ENCODE data around the gene DUSP22. TPM values are rescaled to one million over a fixed set of nuclear protein-coding genes. Genes with fewer than 3 reads are reported as not detected.

DUSP22 gene
- polyA plus RNA-seq, 3 donors, result 21.5 to 23.2 (median 22.7) TPM

DNA sequence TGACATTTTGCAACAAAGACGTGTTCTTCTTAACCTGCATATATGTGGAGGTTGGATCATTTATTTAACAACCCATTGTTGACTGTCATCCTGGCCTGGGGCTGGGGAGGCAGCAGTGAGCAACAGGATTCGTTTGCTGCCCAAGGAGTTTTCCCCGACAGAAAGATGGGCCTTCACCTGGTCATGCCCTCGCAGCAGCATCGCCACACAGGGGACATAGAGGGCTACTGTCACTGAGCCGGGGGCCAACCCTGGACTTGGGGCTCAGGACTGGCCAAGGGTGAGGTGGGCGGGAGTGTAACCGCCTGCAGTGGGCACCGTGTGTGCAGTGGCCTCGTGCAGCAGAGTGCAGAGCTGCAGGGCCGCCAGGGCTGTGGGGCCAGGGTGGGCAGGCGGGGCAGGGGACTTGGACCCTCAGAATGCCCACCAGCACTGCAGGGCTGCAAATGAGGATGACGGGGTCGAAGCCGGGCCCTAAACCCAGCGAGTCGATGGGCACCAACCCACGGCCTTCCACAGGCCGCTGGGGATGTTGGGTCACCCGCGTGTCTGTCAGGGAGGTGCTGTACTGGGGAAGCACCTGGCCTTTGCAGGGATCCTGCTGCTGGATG, 11.8 kb downstream of the DUSP22 start:
- DNase-seq (ENCODE audit: extremely low read depth in 1 of 11, low read depth in 9 of 11, low spot score in 4 of 11), result no peak

DNA sequence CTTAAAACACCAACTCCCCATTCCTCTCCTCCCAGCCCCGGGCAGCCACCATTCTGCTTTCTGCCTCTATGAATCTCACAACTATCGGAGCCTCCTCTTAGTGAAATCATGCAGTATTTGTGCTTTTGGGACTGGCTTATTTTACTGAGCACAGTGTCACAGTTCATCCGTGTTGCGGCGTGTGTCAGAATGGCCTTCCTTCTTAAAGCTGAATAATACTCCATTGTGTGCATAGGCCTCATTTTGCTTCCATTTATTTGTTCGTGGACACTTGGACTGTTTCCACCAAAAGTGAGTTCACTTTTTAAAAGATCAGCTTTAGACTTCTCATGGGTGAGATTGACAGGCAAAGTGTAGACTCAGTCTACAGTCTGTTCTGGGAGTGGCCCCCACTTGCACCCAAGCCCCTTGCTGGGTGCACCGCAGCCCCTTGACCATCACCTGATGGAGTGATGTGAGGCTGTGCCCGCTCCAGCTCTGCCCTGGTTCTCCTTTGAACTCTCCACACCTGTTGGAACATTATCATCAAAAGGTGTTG, 12.6 kb downstream of the DUSP22 start:
- DNase-seq (ENCODE audit: extremely low read depth in 1 of 11, low read depth in 9 of 11, low spot score in 4 of 11), result no peak

- no peak for DNase-seq (ENCODE audit: extremely low read depth in 1 of 11, low read depth in 9 of 11, low spot score in 4 of 11)
Observed at GRCh38 chr6:305371-306206, 13.3 kb downstream of the DUSP22 start.

- DNase-seq (ENCODE audit: extremely low read depth in 1 of 11, low read depth in 9 of 11, low spot score in 4 of 11), result no peak
Observed at GRCh38 chr6:306641-307061, 14.4 kb downstream of the DUSP22 start.

GRCh38 chr6:307065-307814, 15.0 kb downstream of the DUSP22 start:
- no peak for DNase-seq (ENCODE audit: extremely low read depth in 1 of 11, low read depth in 9 of 11, low spot score in 4 of 11)

DNA sequence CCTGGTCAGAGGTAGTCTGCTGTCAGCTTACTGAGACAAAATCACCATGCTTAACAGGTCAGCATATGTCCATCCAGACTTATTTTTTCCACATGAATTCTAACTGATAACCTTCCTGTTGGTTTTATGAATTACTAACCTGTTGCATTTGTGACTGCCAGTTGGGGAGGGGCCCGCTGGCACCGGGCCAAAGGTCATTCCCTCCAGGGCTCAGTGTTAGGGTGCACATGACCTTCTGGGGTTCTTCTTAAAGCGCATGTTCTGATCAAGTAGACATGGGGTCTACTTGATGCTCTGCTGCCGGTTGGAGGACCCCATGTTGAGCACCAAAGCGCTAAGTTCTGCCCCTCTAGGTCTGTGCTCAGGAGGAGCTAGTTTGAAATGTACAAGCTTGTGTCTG, 15.6 kb downstream of the DUSP22 start:
- no peak for DNase-seq (ENCODE audit: extremely low read depth in 1 of 11, low read depth in 9 of 11, low spot score in 4 of 11)

DNA sequence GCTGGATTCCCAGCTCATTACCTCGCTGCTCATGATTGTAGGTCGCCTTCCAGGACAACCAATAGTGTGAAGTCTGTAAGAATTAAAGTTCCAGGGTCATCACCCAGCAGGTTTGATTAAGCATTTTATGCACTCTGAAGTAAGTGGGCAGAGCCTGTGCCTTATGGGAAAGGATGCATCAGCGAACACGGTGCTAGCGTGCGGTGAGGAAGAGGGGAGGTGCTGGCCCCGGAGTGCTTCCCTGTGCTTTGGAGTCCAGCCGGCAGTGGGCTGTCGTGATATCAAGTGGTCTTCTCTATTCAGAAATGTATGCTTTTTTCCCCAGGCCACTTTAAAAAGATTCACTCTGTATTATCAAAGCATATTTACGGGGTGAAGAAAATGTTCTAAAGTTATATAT, 16.0 kb downstream of the DUSP22 start:
- DNase-seq (ENCODE audit: extremely low read depth in 1 of 11, low read depth in 9 of 11, low spot score in 4 of 11), result no peak

GRCh38 chr6:308768-309167, 16.5 kb downstream of the DUSP22 start:
- no peak for DNase-seq (ENCODE audit: extremely low read depth in 1 of 11, low read depth in 9 of 11, low spot score in 4 of 11)

DNA sequence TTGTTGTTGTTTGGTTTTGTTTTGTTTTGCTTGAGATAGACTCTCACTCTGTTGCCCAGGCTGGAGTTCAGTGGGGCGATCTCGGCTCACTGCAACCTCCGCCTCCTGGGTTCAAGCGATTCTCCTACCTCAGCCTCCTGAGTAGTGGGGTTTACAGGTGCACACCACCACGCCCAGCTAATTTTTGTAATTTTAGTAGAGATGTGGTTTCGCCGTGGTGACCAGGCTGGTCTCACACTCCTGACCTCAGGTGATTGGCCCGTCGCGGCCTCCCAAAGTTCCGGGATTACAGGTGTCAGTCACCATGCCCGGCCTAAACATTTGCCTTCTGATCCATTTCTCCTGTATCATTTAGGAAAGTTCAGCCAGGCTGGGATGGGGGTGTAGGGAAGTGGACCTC, 17.7 kb downstream of the DUSP22 start:
- no peak for DNase-seq (ENCODE audit: extremely low read depth in 1 of 11, low read depth in 9 of 11, low spot score in 4 of 11)

- no peak for DNase-seq (ENCODE audit: extremely low read depth in 1 of 11, low read depth in 9 of 11, low spot score in 4 of 11)
Observed at GRCh38 chr6:310671-311070, 18.4 kb downstream of the DUSP22 start.

GRCh38 chr6:311679-312220, 19.5 kb downstream of the DUSP22 start:
- no peak for DNase-seq (ENCODE audit: extremely low read depth in 1 of 11, low read depth in 9 of 11, low spot score in 4 of 11)

DNA sequence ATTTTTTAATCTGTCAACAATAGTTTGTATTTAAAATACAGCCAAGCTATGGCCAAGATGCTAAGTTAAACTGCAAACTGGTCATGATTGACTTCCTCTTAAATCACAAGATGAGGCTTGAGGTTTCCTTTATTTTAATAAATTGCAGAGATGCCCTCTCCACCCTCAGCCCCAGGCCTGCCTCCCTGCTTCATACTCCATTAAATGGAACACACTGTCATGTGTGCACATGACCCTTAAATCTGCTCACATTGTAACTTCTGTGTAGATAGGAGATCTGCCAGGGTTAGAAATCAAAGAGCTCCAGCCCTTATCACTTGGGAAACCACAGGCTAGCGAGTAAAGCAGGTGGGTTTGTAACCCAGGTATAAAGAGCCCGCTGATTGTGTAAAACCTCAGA, 20.8 kb downstream of the DUSP22 start:
- DNase-seq (ENCODE audit: extremely low read depth in 1 of 11, low read depth in 9 of 11, low spot score in 4 of 11), result no peak

DNA sequence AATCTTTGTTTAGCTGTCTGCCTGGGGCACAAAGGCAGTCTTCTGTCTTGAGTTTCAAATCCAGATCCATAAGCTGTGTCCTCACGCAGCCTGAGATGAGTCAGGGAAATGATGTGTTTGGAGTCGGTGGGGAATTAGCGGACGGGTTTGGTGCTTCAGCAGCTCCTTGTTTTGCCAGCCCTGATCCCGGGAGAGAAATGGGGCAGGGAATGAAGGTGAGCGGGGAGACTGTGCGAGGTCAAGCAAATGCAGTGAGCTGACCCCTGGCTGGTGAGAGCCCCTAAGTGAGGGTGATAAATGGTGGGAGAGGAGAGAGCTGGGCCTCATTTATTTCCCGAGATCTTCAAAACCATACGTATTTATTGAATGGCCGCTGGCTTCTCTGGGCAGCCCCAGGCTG, 21.6 kb downstream of the DUSP22 start:
- no peak for DNase-seq (ENCODE audit: extremely low read depth in 1 of 11, low read depth in 9 of 11, low spot score in 4 of 11)

- no peak for DNase-seq (ENCODE audit: extremely low read depth in 1 of 11, low read depth in 9 of 11, low spot score in 4 of 11)
Observed at GRCh38 chr6:314377-314776, 22.1 kb downstream of the DUSP22 start.

GRCh38 chr6:315226-315625, 22.9 kb downstream of the DUSP22 start:
- DNase-seq (ENCODE audit: extremely low read depth in 1 of 11, low read depth in 9 of 11, low spot score in 4 of 11), result no peak

GRCh38 chr6:315921-316752, 23.9 kb downstream of the DUSP22 start:
- no peak for DNase-seq (ENCODE audit: extremely low read depth in 1 of 11, low read depth in 9 of 11, low spot score in 4 of 11)

DNA sequence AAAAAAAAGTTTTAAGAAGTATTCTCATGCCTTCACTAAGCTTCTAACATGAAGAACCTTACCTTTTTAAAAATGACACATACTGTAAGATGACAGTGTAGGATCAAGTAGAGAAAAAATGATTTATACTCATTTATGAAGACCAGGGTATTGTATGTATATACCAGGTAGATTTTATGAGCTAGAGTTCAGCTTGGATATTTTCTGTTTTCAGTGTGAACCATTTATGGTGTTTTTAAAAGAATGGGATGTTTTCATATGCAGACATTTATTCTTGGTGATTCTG, 24.4 kb downstream of the DUSP22 start:
- DNase-seq (ENCODE audit: extremely low read depth in 1 of 11, low read depth in 9 of 11, low spot score in 4 of 11), result no peak

GRCh38 chr6:317060-317447, 24.8 kb downstream of the DUSP22 start:
- DNase-seq (ENCODE audit: extremely low read depth in 1 of 11, low read depth in 9 of 11, low spot score in 4 of 11), result no peak

Measured in renal cortex interstitium (tissue), 11 donors.